GM20000 (cell line): ENCODE measurements around the gene PTMS.

Source experiments
- DNase-seq: peaks from one replicate; pipeline ENCODE4 v3.0.0; 2012; ENCODE audit warnings: low spot score
- TF ChIP-seq, protein P1 (sequence below): IDR thresholded peaks from 2 replicates; pipeline ENCODE4 v1.5.1; 2012; ENCODE audit warnings: mild to moderate bottlenecking, control low read depth; ENCODE audit errors: extremely low read depth, missing control alignments

Gene PTMS

GRCh38 chr12:6773590-6774351 is 7.6 kb downstream of the PTMS start:
- DNase-seq, result no peak
- TF ChIP-seq, protein P1, sequence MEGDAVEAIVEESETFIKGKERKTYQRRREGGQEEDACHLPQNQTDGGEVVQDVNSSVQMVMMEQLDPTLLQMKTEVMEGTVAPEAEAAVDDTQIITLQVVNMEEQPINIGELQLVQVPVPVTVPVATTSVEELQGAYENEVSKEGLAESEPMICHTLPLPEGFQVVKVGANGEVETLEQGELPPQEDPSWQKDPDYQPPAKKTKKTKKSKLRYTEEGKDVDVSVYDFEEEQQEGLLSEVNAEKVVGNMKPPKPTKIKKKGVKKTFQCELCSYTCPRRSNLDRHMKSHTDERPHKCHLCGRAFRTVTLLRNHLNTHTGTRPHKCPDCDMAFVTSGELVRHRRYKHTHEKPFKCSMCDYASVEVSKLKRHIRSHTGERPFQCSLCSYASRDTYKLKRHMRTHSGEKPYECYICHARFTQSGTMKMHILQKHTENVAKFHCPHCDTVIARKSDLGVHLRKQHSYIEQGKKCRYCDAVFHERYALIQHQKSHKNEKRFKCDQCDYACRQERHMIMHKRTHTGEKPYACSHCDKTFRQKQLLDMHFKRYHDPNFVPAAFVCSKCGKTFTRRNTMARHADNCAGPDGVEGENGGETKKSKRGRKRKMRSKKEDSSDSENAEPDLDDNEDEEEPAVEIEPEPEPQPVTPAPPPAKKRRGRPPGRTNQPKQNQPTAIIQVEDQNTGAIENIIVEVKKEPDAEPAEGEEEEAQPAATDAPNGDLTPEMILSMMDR, result no peak

DNA sequence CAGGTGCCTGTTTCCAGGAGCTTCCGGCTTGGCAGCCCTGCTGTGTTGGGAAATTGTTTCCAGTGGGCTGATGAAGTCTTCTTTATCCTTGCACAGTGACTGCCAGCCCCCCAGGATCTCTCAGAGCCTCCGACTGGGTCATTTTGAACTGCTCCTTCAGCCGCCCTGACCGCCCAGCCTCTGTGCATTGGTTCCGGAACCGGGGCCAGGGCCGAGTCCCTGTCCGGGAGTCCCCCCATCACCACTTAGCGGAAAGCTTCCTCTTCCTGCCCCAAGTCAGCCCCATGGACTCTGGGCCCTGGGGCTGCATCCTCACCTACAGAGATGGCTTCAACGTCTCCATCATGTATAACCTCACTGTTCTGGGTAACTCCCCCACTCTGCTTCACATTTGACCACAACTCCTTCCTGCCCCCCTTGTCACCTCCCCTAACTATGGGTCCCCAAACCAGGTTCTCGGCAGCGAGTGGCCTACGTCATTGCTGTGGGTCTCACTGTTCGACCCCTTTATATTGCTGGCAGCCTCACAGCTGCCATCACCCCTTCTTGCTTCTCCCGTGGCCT is 8.4 kb downstream of the PTMS start:
- DNase-seq, result no peak
- TF ChIP-seq, protein P1, result no peak

GRCh38 chr12:6775185-6776174 is 9.3 kb downstream of the PTMS start:
- TF ChIP-seq, protein P1, result no peak
- DNase-seq, result no peak

GRCh38 chr12:6777386-6777785 is 11.2 kb downstream of the PTMS start:
- TF ChIP-seq, protein P1, result no peak
- DNase-seq, result no peak

DNA sequence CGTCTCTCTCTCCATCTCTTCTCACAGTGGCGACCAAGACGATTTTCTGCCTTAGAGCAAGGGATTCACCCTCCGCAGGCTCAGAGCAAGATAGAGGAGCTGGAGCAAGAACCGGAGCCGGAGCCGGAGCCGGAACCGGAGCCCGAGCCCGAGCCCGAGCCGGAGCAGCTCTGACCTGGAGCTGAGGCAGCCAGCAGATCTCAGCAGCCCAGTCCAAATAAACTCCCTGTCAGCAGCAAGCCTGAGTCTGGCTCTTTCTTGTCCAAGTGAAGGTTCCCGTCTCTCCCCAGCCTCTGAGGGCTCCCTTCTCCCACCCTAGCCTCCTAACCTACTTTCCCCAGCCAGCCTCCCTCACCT is 12.0 kb downstream of the PTMS start:
- DNase-seq, result no peak

DNA sequence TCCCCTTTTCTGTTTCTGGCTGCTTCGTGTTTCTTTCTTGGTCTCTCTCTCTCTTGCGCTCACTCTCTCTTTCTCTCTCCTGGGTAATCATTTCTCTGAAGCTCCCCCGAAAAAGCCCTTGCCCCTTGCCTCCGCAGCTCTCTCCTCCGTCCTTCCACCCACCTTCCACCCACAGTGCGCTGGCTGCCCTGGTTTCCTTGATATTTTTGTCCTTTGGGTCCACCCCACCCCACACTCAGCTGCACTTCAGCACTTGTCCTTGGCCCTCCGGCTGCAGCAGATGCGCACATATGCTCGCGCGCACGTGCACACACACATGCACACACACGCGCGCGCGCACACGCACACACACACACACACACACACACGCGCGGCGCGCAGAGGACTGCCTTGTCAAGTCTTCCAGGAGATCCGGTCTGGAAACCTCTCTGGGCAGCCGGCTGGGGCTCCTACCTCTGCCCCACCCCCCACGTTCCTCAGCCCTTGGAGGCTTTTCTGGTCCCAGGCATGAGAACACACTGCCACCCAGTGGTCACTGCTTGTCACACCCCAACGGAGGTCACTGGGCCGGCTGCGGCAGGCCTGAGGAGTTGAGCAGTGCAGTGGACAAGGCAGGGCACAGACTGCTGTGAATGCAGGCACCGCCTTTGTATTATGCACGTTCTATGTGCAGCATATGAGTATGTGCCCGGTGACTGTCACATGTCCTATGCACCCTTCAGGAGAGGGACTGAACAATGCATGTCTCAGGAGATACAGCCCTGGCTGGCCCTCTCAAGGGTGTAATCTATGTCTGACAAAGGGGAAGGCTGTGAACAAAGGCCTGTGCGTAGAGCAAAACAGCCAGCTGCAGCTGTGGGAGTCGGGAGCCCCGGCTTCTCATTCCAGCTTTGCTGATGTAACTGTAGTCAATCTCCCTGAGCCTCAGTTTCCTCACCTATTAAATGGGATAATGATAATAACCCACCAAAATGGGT is 12.7 kb downstream of the PTMS start:
- DNase-seq, result peak; percentile 85
- TF ChIP-seq, protein P1, result peak; percentile 91

More for the DNA sequence above, 12.0 kb downstream of the PTMS start:
- TF ChIP-seq, protein P1, result no peak
